HL-60 (cell line): ENCODE data around the gene CEBPB.
"Not testable (repeated sequence)": the region's sequence is repeated elsewhere in the genome, so short reads cannot be mapped to it uniquely, and the experiment has no call there.

Source experiments
- DNase-seq, 2 experiments: peaks; one replicate each; pipeline ENCODE4 v3.0.0-alpha.2; 2010 to 2020; ENCODE audit warnings: low read depth in 1 of 2, low spot score in 1 of 2
- H3K27ac ChIP-seq: fragments of 250-450 bp; sonication (Bioruptor Pico); replicated peaks from 2 replicates; pipeline ENCODE4 v1.5.1; 2020; ENCODE audit warnings: mild to moderate bottlenecking, moderate library complexity
- H3K27me3 ChIP-seq: fragments of 250-450 bp; sonication (Bioruptor Pico); 2 replicates; pipeline ENCODE4 v1.5.1; 2021; ENCODE audit warnings: mild to moderate bottlenecking, moderate library complexity; ENCODE audit not compliant: insufficient read depth, poor library complexity, severe bottlenecking
- H3K4me3 ChIP-seq: replicated peaks from 2 replicates; pipeline ENCODE4 v1.5.1; 2011; ENCODE audit warnings: mild to moderate bottlenecking, control low read depth, low read length; ENCODE audit not compliant: insufficient read depth
- CTCF ChIP-seq: IDR thresholded peaks from one replicate; pipeline ENCODE4 v1.5.1; 2011; ENCODE audit warnings: low read length, control low read depth, inconsistent platforms; ENCODE audit not compliant: insufficient read depth
- GABPA ChIP-seq: IDR thresholded peaks from 2 replicates; pipeline ENCODE4 v1.6.1; 2012; ENCODE audit warnings: low read depth
- POLR2AphosphoS5 ChIP-seq: IDR thresholded peaks from 2 replicates; pipeline ENCODE4 v1.6.1; 2012; ENCODE audit warnings: low read depth
- SPI1 ChIP-seq: IDR thresholded peaks from 2 replicates; pipeline ENCODE4 v1.6.1; 2012; ENCODE audit warnings: low read depth, mild to moderate bottlenecking, borderline replicate concordance
- TF ChIP-seq, protein P1 (sequence below): IDR thresholded peaks from 2 replicates; pipeline ENCODE4 v1.6.1; 2012; ENCODE audit warnings: low read depth; ENCODE audit not compliant: insufficient replicate concordance

The CEBPB gene

DNA sequence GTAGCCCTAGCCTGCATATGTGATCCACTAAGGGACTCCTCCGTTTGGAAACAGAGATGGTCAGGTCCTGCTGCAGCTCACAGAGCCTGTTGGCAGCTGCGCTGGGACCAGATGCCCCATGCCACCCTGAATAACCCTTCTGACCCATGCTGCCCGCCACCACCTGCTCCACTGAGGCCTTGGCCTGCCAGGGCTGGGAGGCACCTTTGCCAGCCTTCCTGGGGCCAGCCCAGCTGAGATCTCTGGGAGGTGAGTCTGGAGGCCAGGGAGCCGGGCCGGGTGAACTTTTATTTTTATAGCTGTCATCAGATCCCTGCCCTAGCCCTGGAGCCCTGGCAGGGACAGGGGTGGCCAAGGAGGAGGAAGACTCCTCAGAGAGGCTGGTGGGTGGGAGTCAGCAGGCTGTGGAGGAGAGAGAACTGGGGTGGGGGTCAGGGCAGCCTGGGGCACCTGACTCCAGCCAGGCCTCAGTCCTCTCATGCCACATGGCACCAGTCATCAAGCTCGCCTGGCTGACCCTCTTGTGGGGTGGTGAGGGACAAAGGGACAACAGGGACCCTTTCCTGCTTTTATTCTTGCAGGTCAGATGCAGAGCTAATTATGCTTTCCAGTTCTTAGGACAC lies 10.0 kb downstream of the CEBPB start:
- no peak overlapping the region for H3K27ac ChIP-seq
- no peaks in the 10 kb centered on the region for H3K27me3 ChIP-seq
- no peak for DNase-seq
- TF ChIP-seq SPI1, result no peak
- no peak for TF ChIP-seq GABPA
- no peak for TF ChIP-seq POLR2AphosphoS5
- TF ChIP-seq CTCF, result no peak
- TF ChIP-seq, protein P1, sequence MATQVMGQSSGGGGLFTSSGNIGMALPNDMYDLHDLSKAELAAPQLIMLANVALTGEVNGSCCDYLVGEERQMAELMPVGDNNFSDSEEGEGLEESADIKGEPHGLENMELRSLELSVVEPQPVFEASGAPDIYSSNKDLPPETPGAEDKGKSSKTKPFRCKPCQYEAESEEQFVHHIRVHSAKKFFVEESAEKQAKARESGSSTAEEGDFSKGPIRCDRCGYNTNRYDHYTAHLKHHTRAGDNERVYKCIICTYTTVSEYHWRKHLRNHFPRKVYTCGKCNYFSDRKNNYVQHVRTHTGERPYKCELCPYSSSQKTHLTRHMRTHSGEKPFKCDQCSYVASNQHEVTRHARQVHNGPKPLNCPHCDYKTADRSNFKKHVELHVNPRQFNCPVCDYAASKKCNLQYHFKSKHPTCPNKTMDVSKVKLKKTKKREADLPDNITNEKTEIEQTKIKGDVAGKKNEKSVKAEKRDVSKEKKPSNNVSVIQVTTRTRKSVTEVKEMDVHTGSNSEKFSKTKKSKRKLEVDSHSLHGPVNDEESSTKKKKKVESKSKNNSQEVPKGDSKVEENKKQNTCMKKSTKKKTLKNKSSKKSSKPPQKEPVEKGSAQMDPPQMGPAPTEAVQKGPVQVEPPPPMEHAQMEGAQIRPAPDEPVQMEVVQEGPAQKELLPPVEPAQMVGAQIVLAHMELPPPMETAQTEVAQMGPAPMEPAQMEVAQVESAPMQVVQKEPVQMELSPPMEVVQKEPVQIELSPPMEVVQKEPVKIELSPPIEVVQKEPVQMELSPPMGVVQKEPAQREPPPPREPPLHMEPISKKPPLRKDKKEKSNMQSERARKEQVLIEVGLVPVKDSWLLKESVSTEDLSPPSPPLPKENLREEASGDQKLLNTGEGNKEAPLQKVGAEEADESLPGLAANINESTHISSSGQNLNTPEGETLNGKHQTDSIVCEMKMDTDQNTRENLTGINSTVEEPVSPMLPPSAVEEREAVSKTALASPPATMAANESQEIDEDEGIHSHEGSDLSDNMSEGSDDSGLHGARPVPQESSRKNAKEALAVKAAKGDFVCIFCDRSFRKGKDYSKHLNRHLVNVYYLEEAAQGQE, result no peak
- no peak overlapping the region for H3K4me3 ChIP-seq

DNA sequence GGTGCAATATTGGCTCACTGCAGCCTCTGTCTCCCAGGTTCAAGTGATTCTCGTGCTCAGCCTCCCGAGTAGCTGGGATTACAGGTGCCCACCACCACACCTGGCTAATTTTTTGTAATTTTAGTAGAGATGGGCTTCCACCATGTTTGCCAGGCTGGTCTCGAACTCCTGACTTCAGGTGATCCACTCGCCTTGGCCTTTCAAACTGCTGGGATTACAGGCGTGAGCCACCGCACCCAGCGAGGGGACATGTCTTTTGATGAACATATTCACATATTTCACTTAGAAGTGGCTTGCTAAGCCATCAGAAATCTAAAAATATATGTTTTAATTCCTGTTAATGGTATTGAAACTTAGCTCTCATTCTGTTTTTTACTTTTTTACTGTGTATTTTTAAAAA lies 11.1 kb downstream of the CEBPB start:
- not testable (repeated sequence) for DNase-seq, H3K4me3 ChIP-seq, H3K27ac ChIP-seq, H3K27me3 ChIP-seq

GRCh38 chr20:50202677-50203076 lies 12.0 kb downstream of the CEBPB start:
- DNase-seq, result no peak

More at GRCh38 chr20:50202677-50203076, 12.0 kb downstream of the CEBPB start:
- H3K27ac ChIP-seq, result no peak overlapping the region
- TF ChIP-seq GABPA (no peak), CTCF (no peak), SPI1 (no peak), POLR2AphosphoS5 (no peak)
- TF ChIP-seq, protein P1, result no peak
- no peak overlapping the region for H3K4me3 ChIP-seq
- H3K27me3 ChIP-seq, result no peaks in the 10 kb centered on the region
